SK-N-SH (cell line): ENCODE data around the gene RHOH. TPM values are rescaled to one million over a fixed set of nuclear protein-coding genes. Genes with fewer than 3 reads are reported as not detected.

Source experiments
- CTCF ChIA-PET: fragments of 300-600, 350-600 bp; formaldehyde crosslinking; extraction: SDS; loops from one replicate; lab custom pipeline; 2021; lab: Yijun Ruan, JAX
- POLR2A ChIA-PET: fragments of 350-600 bp; sonication (Branson Sonifier 250); formaldehyde crosslinking; extraction: SDS; loops from one replicate; lab custom pipeline; 2020; ENCODE audit warnings: antibody characterized with exemption, inconsistent platforms; lab: Yijun Ruan, JAX
- DNase-seq: peaks from one replicate; pipeline ENCODE4 v3.0.0; 2012
- H2AFZ ChIP-seq: fragments of 200-600 bp; sonication (generic); 2 replicates; pipeline ENCODE4 v1.8.1; 2016; ENCODE audit warnings: antibody characterized with exemption, mild to moderate bottlenecking, low read depth
- H3F3A ChIP-seq: fragments of 200-600 bp; sonication (generic); replicated peaks from 2 replicates; pipeline ENCODE3; 2016; ENCODE audit warnings: antibody characterized with exemption, mild to moderate bottlenecking; ENCODE audit not compliant: insufficient read depth
- H3K27ac ChIP-seq, 2 experiments: fragments of 200-500 bp in 1 of 2; fragments of 200-600 bp in 1 of 2; sonication (Bioruptor generic) in 1 of 2; sonication (generic), shearing (Covaris generic) in 1 of 2; 2 replicates each; pipeline versions ENCODE4 v1.5.1 to v1.6.1; 2014 to 2016; ENCODE audit warnings: low read depth in 2 of 2, inconsistent platforms in 1 of 2, low read length in 1 of 2, mild to moderate bottlenecking in 1 of 2, mixed read lengths in 1 of 2
- H3K27me3 ChIP-seq: fragments of 200-600 bp; sonication (generic), shearing (Covaris generic); 2 replicates; pipeline ENCODE4 v1.6.1; 2016; ENCODE audit warnings: mixed run types; ENCODE audit not compliant: insufficient read depth
- H3K36me3 ChIP-seq, 2 experiments: fragments of 200-500 bp in 1 of 2; fragments of 200-600 bp in 1 of 2; sonication (Bioruptor generic) in 1 of 2; sonication (generic) in 1 of 2; replicated peaks in 1 of 2; 2 replicates each; pipeline versions ENCODE3 to v1.5.1; 2014 to 2016; ENCODE audit warnings: low read length in 1 of 2, mild to moderate bottlenecking in 1 of 2; ENCODE audit not compliant: insufficient read depth in 2 of 2, control insufficient read depth in 1 of 2
- H3K4me1 ChIP-seq, 2 experiments: fragments of 200-500 bp in 1 of 2; fragments of 200-600 bp in 1 of 2; sonication (Bioruptor generic) in 1 of 2; sonication (generic), shearing (Covaris generic) in 1 of 2; 2 replicates each; pipeline versions ENCODE4 v1.5.1 to v1.6.1; 2014 to 2016; ENCODE audit warnings: low read depth in 1 of 2, low read length in 1 of 2, mixed run types in 1 of 2; ENCODE audit not compliant: insufficient read depth in 2 of 2, control insufficient read depth in 1 of 2
- H3K4me2 ChIP-seq: fragments of 200-600 bp; sonication (generic), shearing (Covaris generic); 2 replicates; pipeline ENCODE4 v1.6.1; 2017; ENCODE audit warnings: mixed run types
- H3K4me3 ChIP-seq, 2 experiments: fragments of 200-500 bp in 1 of 2; fragments of 200-600 bp in 1 of 2; sonication (Bioruptor generic) in 1 of 2; sonication (generic), shearing (Covaris generic) in 1 of 2; 2 replicates each; pipeline versions ENCODE4 v1.5.1 to v1.8.1; 2014 to 2016; ENCODE audit warnings: low read depth in 2 of 2, inconsistent platforms in 1 of 2, low read length in 1 of 2, mild to moderate bottlenecking in 1 of 2, mixed read lengths in 1 of 2, moderate library complexity in 1 of 2
- H3K79me2 ChIP-seq: fragments of 200-600 bp; sonication (generic); 2 replicates; pipeline ENCODE4 v1.8.1; 2017; ENCODE audit warnings: mild to moderate bottlenecking; ENCODE audit not compliant: insufficient read depth
- H3K9ac ChIP-seq: fragments of 200-600 bp; sonication (generic); 2 replicates; pipeline ENCODE4 v1.6.1; 2017; ENCODE audit warnings: mixed run types
- H3K9me2 ChIP-seq: fragments of 200-600 bp; sonication (generic); 2 replicates; pipeline ENCODE4 v1.6.1; 2017; ENCODE audit warnings: mixed run types
- H3K9me3 ChIP-seq: fragments of 200-600 bp; sonication (generic); 2 replicates; pipeline ENCODE4 v1.6.1; 2017; ENCODE audit warnings: mixed run types, mild to moderate bottlenecking, moderate library complexity
- H4K20me1 ChIP-seq: fragments of 200-600 bp; sonication (generic); 2 replicates; pipeline ENCODE4 v1.6.1; 2017; ENCODE audit warnings: mild to moderate bottlenecking, mixed run types; ENCODE audit not compliant: insufficient read depth
- CTCF ChIP-seq: fragments of 200-600 bp; sonication (generic); IDR thresholded peaks from 2 replicates; pipeline ENCODE4 v1.6.1; 2017; ENCODE audit warnings: antibody characterized with exemption, mild to moderate bottlenecking, moderate library complexity
- ELF1 ChIP-seq: IDR thresholded peaks from 2 replicates; pipeline ENCODE4 v1.4.0; 2012
- FOXJ3 ChIP-seq: sonication (generic); formaldehyde crosslinking; IDR thresholded peaks from 2 replicates; pipeline ENCODE4 v1.5.1; 2020; ENCODE audit warnings: mild to moderate bottlenecking, missing genetic modification reagents
- FOXM1 ChIP-seq: IDR thresholded peaks from 2 replicates; pipeline ENCODE4 v1.4.0; 2012; ENCODE audit warnings: low read depth, mild to moderate bottlenecking
- GABPA ChIP-seq: IDR thresholded peaks from 2 replicates; pipeline ENCODE4 v1.4.0; 2012; ENCODE audit warnings: low read depth, mild to moderate bottlenecking
- GATA2 ChIP-seq: sonication (generic); formaldehyde crosslinking; IDR thresholded peaks from 2 replicates; pipeline ENCODE4 v1.5.0; 2020; ENCODE audit warnings: mild to moderate bottlenecking, missing genetic modification reagents
- IRF3 ChIP-seq: fragments of 150-350 bp; IDR thresholded peaks from 2 replicates; pipeline ENCODE4 v1.6.1; 2016; ENCODE audit warnings: mild to moderate bottlenecking, low read depth, low read length
- MEF2A ChIP-seq: IDR thresholded peaks from 2 replicates; pipeline ENCODE4 v1.4.0; 2012; ENCODE audit warnings: low read depth, borderline replicate concordance
- MXI1 ChIP-seq: IDR thresholded peaks from 2 replicates; pipeline ENCODE4 v1.6.1; 2012; ENCODE audit warnings: mild to moderate bottlenecking, low read depth, low read length, improper control_type of control experiment
- PBX3 ChIP-seq: IDR thresholded peaks from 2 replicates; pipeline ENCODE4; 2012
- RCOR1 ChIP-seq: fragments of 150-350 bp; IDR thresholded peaks from 2 replicates; pipeline ENCODE4 v1.6.1; 2017; ENCODE audit warnings: antibody characterized with exemption, low read length
- REST ChIP-seq: IDR thresholded peaks from 2 replicates; pipeline ENCODE4 v1.6.1; 2012; ENCODE audit warnings: mild to moderate bottlenecking, low read depth, low read length, moderate library complexity
- SMC3 ChIP-seq: IDR thresholded peaks from 2 replicates; pipeline ENCODE4 v1.6.1; 2012; ENCODE audit warnings: low read depth, low read length, improper control_type of control experiment
- TCF12 ChIP-seq: IDR thresholded peaks from 2 replicates; pipeline ENCODE4 v1.4.0; 2012
- USF2 ChIP-seq: fragments of 150-350 bp; IDR thresholded peaks from 2 replicates; pipeline ENCODE4 v1.6.1; 2017; ENCODE audit warnings: antibody characterized with exemption, low read length, low read depth, borderline replicate concordance
- YY1 ChIP-seq: IDR thresholded peaks from 2 replicates; pipeline ENCODE4 v1.4.0; 2012; ENCODE audit warnings: low read depth, mild to moderate bottlenecking
- ZBTB33 ChIP-seq: IDR thresholded peaks from 2 replicates; pipeline ENCODE4 v1.4.0; 2012; ENCODE audit warnings: low read depth, borderline replicate concordance
- WGBS: methylation state at CpG from one replicate; pipeline ENCODE4 v1.1.6; 2017; ENCODE audit warnings: low lambda C conversion rate; 5-methylcytosine and 5-hydroxymethylcytosine counted together
- polyA plus RNA-seq, 3 experiments: library from polyadenylated mRNA; depleted of rRNA; stranded (reverse); fragments of >200 nt; gene quantifications; 2 replicates each; pipeline ENCODE4 v1.2.3, GENCODE V29; 2012

Gene RHOH
- polyA plus RNA-seq, 1 of the 3 experiments (the other 2 are of a cell fraction): not detected

GRCh38 chr4:40193016-40193571, 3.7 kb upstream of the RHOH start:
- H3K4me1 ChIP-seq: peaks cover 6 to 7% of the 10 kb centered on the region in 2 experiments; a peak in 2 of 4 replicates
- WGBS: 87% methylated on average over 11 of the region's 11 CpGs
- no peaks in the 10 kb centered on the region for H3F3A ChIP-seq
- no peaks in the 10 kb centered on the region for H4K20me1 ChIP-seq
- CTCF ChIA-PET: interaction anchor here (1.2 kb wide), 1 partner anchor 124 kb away, joined by 6 read pairs; no protein-coding TSS in a partner anchor
- no peak overlapping the region for H2AFZ ChIP-seq
- H3K79me2 ChIP-seq: no peaks in the 10 kb centered on the region
- H3K9me2 ChIP-seq: no peaks in the 10 kb centered on the region
- H3K27ac ChIP-seq: no peak overlapping the region
- no peak overlapping the region for H3K4me2 ChIP-seq
- no peak for DNase-seq
- TF ChIP-seq FOXM1 (no peak), IRF3 (no peak), ELF1 (no peak), GATA2 (CRISPR knock-in tag) (no peak), ZBTB33 (no peak), SMC3 (no peak), CTCF (no peak), MEF2A (no peak), TCF12 (no peak), YY1 (no peak), GABPA (no peak), MXI1 (no peak), PBX3 (no peak), FOXJ3 (CRISPR knock-in tag) (no peak), RCOR1 (no peak), REST (no peak), USF2 (no peak)
- H3K9me3 ChIP-seq: no peaks in the 10 kb centered on the region; the same call in 1 of the 2 replicates
- no peak overlapping the region for H3K9ac ChIP-seq
- H3K27me3 ChIP-seq: no peaks in the 10 kb centered on the region
- H3K4me3 ChIP-seq: no peak overlapping the region
- POLR2A ChIA-PET: no interaction called here
- no peaks in the 10 kb centered on the region for H3K36me3 ChIP-seq
